Thoracic aorta (tissue), 2 donors: ENCODE results near the gene RPRD1B. TPM values are rescaled to one million over a fixed set of nuclear protein-coding genes. Genes with fewer than 3 reads are reported as not detected.

Source experiments
- ATAC-seq: fragments of 150-250 bp; one replicate; pipeline ENCODE4 v1.8.0; 2017; ENCODE audit warnings: low read depth; ENCODE audit not compliant: insufficient number of reproducible peaks, low FRiP score
- DNase-seq: peaks from one replicate; pipeline ENCODE4 v3.0.0-alpha.2; 2020; ENCODE audit warnings: low spot score
- H3K27ac ChIP-seq, 2 donors: fragments of 200-600 bp; sonication (generic); 1 replicate in 1 of 2; 2 replicates in 1 of 2; pipeline ENCODE4 v1.5.1; 2016; ENCODE audit warnings: mild to moderate bottlenecking in 2 of 2, moderate library complexity in 2 of 2
- H3K27me3 ChIP-seq: fragments of 200-600 bp; sonication (generic); replicated peaks from 2 replicates; pipeline ENCODE4 v1.6.0; 2016; ENCODE audit warnings: mild to moderate bottlenecking; ENCODE audit not compliant: insufficient read depth
- H3K36me3 ChIP-seq: fragments of 200-600 bp; sonication (generic); one replicate; pipeline ENCODE4 v1.5.1; 2016
- H3K4me1 ChIP-seq, 2 donors: fragments of 200-600 bp; sonication (generic); 1 replicate in 1 of 2; 2 replicates in 1 of 2; pipeline versions ENCODE4 v1.5.1 to v1.6.0; 2016; ENCODE audit warnings: low read depth in 2 of 2, mild to moderate bottlenecking in 1 of 2; ENCODE audit not compliant: control insufficient read depth in 1 of 2
- H3K4me3 ChIP-seq: fragments of 200-600 bp; sonication (generic); 2 replicates; pipeline ENCODE4 v1.5.1; 2016; ENCODE audit warnings: mild to moderate bottlenecking
- H3K9me3 ChIP-seq: fragments of 200-600 bp; sonication (generic); 2 replicates; pipeline ENCODE4 v1.5.1; 2016
- total RNA-seq, 2 donors: library from RNA; depleted of rRNA; stranded (reverse); fragments of >200 nt; gene quantifications; one replicate each; pipeline versions ENCODE4 v1.1.0 to v1.2.3, GENCODE V29; 2016
- TF ChIP-seq, protein P1 (sequence below): fragments of 200-600 bp; sonication (generic); IDR thresholded peaks from one replicate; pipeline ENCODE4 v1.5.1; 2019; ENCODE audit warnings: antibody characterized with exemption

The RPRD1B gene
- total RNA-seq, 2 donors from 2014 or later: 22.3 to 77.7 TPM

DNA sequence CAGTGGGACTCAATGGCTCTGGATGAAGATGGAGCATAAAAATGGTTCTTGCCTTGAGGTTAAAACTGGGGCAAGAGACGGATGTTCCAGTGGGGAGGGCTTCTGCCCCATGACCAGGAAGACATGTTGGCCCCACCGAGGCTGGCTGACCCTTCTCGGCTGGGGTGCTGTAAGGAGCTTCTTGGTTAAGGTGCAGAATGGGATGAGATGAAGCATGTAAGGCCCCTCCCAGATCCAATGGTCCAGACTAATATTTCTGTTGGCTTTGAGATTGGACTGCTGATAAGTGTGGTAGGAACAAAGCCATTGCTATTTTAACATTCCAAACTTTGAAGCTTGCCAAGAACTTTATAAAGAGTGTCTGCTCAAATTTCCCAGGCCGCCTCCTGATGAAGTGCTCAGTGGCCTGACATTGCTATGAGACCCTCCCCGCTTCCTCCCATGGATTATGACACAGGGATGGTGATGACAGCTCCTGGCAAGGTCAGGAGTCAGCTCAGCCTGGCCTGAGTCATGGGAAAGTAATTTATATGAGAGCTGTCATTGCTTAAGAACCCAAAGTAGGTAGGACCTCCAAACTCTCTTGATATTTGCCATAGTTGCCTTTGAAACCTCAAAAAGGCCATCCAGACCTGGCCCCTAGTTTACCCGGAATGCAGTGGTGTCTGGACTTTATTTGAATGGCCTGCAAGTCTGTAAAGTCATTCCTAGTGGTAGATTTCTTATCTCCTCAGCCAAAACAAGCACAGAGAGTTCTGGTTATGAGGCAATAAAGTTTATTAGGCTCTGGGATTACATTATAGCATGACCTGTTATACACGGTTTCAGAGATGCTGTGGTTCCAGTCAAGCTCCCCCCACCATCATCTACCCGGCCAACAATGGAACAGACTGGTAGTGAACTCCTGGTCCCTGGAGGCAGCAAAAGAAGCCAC lies 76.3 kb downstream of the RPRD1B start:
- peak overlapping the region; percentile 83 to 91 for H3K27ac ChIP-seq
- TF ChIP-seq, protein P1, sequence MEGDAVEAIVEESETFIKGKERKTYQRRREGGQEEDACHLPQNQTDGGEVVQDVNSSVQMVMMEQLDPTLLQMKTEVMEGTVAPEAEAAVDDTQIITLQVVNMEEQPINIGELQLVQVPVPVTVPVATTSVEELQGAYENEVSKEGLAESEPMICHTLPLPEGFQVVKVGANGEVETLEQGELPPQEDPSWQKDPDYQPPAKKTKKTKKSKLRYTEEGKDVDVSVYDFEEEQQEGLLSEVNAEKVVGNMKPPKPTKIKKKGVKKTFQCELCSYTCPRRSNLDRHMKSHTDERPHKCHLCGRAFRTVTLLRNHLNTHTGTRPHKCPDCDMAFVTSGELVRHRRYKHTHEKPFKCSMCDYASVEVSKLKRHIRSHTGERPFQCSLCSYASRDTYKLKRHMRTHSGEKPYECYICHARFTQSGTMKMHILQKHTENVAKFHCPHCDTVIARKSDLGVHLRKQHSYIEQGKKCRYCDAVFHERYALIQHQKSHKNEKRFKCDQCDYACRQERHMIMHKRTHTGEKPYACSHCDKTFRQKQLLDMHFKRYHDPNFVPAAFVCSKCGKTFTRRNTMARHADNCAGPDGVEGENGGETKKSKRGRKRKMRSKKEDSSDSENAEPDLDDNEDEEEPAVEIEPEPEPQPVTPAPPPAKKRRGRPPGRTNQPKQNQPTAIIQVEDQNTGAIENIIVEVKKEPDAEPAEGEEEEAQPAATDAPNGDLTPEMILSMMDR: no peak
- H3K9me3 ChIP-seq: no peaks in the 10 kb centered on the region
- DNase-seq (peak; percentile 77), ATAC-seq (peak; percentile 56)
- peak overlapping the region; percentile 12 for H3K4me3 ChIP-seq
- H3K27me3 ChIP-seq: no peaks in the 10 kb centered on the region
- H3K36me3 ChIP-seq: no peaks in the 10 kb centered on the region
- peaks cover 34 to 50% of the 10 kb centered on the region in 2 donors for H3K4me1 ChIP-seq

DNA sequence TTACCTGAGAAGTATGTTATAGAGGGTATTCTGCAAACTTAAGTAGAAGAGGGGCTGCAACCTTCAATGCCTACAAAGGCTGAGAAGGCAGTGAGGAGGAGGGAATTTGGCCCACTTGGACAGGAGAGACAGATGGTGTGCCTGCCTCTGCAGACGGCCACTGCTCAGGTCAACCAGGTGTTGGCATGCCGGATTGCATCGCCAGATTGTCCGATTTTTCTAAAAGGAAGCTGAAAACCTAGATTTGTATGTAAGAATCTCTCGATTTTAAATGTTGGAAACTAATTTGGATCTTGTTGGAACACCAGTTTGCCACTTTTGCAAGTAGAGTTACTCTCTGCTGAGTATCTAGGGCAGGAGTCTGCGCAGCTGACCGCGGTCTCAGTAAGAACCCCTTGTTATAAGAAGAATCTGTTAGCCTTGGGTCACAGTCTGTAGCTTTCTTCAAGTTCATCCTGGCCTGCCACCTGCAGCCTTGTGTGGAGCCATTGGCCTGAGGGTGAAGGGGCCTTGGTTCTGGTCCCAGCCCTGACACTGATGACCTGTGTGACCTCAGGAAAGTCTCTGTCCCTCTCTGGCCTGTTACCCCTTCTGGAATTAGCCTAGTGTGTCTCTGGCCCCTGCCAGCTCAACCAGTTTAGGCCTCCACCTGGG lies 77.1 kb downstream of the RPRD1B start:
- Histone ChIP-seq H3K27me3 (no peaks in the 10 kb centered on the region), H3K4me3 (no peak overlapping the region), H3K36me3 (no peaks in the 10 kb centered on the region), H3K27ac (peak overlapping the region; percentile 83 to 91), H3K9me3 (no peaks in the 10 kb centered on the region), H3K4me1 (peaks cover 34 to 50% of the 10 kb centered on the region in 2 donors)
- DNase-seq (no peak), ATAC-seq (no peak)
- TF ChIP-seq, protein P1: no peak

DNA sequence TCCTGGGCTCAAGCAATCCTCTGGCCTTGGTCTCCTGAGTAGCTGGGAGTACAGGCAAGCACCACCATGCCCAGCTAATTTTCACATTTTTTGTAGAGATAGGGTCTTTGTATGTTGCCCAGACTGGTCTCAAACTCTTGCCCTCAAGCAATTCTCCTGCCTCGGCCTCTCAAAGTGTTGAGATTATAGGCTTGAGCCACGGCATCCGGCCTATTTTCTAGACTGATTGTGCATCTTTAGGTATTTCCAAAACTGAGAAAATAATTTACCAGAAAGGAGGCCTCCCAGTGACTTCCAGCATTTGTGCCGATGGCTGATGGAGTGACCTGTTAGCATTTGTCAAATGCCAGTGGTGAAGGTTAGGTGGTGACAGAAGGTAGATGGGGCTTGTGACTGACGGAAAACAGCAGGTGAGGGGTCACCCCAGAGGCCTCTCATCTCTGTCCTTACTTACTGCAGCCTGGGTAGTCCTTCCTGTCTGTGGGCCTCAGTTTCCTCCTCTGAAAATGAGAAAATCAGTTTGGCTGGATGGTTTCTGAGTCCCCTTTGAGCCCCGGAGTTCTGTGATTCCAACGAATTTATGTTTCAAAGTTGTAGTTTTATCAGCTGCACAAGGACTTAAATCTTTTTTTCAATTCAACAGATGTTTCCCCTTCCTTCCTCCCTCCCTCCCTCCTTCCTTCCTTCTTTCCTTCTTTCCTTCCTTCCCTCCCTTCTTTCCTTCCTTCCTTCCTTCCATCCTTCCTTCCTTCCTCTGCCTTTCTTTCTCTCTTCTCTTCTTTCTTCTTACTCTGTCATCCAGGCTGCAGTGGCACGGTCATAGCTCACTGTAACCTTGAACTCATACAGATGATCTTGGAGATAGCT lies 78.1 kb downstream of the RPRD1B start:
- Histone ChIP-seq H3K27ac (peak overlapping the region; percentile 83 to 91), H3K4me1 (peaks cover 34 to 50% of the 10 kb centered on the region in 2 donors), H3K27me3 (no peaks in the 10 kb centered on the region), H3K9me3 (no peaks in the 10 kb centered on the region), H3K36me3 (no peaks in the 10 kb centered on the region), H3K4me3 (no peak overlapping the region)
- TF ChIP-seq, protein P1: no peak
- DNase-seq (no peak), ATAC-seq (no peak)

DNA sequence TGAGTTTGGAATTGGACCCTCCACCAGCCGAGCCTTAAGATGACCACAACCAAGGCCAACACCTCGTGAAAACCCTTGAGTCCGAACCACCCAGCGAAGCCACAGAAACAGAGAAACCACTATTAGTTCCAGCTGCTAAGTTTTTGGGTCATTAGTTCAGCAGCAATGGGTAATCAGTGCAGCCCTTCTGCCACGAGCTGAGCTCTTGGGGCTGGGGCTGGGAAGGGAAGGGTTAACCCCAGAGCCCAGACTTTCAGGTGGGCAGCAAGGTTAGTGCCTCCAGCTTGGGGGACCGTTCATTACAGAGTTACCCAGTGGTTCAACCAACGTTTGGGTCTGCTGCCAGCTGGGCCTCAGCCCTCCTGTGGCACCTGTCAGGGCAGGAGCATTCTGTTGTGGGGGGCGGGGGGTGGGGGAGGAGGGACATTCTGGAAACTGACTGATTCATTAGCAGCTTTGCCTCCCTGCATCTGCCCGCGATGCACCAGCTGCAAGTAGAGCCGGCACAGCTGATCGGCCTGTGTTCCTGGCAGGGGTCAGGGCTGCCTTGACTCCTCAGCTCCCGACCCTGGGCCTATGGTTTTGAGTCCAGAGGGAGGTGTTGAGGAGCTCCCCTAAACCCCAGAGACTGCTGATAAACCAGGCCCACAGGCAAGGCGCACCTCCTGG lies 78.8 kb downstream of the RPRD1B start:
- Histone ChIP-seq H3K4me1 (peaks cover 34 to 50% of the 10 kb centered on the region in 2 donors), H3K36me3 (no peaks in the 10 kb centered on the region), H3K4me3 (no peak overlapping the region), H3K27me3 (no peaks in the 10 kb centered on the region), H3K27ac (peak overlapping the region; percentile 83 to 91), H3K9me3 (no peaks in the 10 kb centered on the region)
- DNase-seq (no peak), ATAC-seq (no peak)
- TF ChIP-seq, protein P1: no peak
